ENCODE measurements around the gene EXOC4. TPM values are rescaled to one million over a fixed set of nuclear protein-coding genes. Genes with fewer than 3 reads are reported as not detected.

The EXOC4 gene
- total RNA-seq, 1 donor from 2014 or later: 103 TPM

GRCh38 chr7:133978502-133979295, 725.8 kb downstream of the EXOC4 start:
- no peak for DNase-seq
- no peak overlapping the region for H3K27ac Mint-ChIP-seq
- no peaks in the 10 kb centered on the region for H3K27me3 Mint-ChIP-seq
- no peaks in the 10 kb centered on the region for H3K9me3 Mint-ChIP-seq
- no peak overlapping the region for H3K4me3 Mint-ChIP-seq
- H3K36me3 Mint-ChIP-seq (ENCODE audit: low read depth): peaks cover 6% of the 10 kb centered on the region
- intact Hi-C loops (cut with micrococcal nuclease): no loop called here
- CTCF ChIA-PET: no interaction called here
- POLR2A ChIA-PET: no interaction called here
- ATAC-seq (ENCODE audit: low read depth): no peak
- H3K4me1 Mint-ChIP-seq: peaks cover 2% of the 10 kb centered on the region
- TF ChIP-seq CTCF (IDR thresholded peaks at IDR 0.05): no peak

- H3K4me3 Mint-ChIP-seq: no peak overlapping the region
- H3K9me3 Mint-ChIP-seq: no peaks in the 10 kb centered on the region
- H3K36me3 Mint-ChIP-seq (ENCODE audit: low read depth): peaks cover 6% of the 10 kb centered on the region
- POLR2A ChIA-PET: no interaction called here
- no peaks in the 10 kb centered on the region for H3K27me3 Mint-ChIP-seq
- DNase-seq (no peak), ATAC-seq (ENCODE audit: low read depth) (no peak)
- intact Hi-C loops (cut with micrococcal nuclease): no loop called here
- H3K4me1 Mint-ChIP-seq: peaks cover 2% of the 10 kb centered on the region
- H3K27ac Mint-ChIP-seq: no peak overlapping the region
- no peak for TF ChIP-seq CTCF (IDR thresholded peaks at IDR 0.05)
- CTCF ChIA-PET: no interaction called here
Measured at GRCh38 chr7:133980804-133981203, 727.9 kb downstream of the EXOC4 start.

GRCh38 chr7:133983685-133984419, 731.0 kb downstream of the EXOC4 start:
- POLR2A ChIA-PET: no interaction called here
- intact Hi-C loops (cut with micrococcal nuclease): no loop called here
- H3K4me1 Mint-ChIP-seq: no peaks in the 10 kb centered on the region
- no peak for TF ChIP-seq CTCF (IDR thresholded peaks at IDR 0.05)
- H3K27me3 Mint-ChIP-seq: no peaks in the 10 kb centered on the region
- DNase-seq (no peak), ATAC-seq (ENCODE audit: low read depth) (no peak)
- peaks cover 5% of the 10 kb centered on the region for H3K36me3 Mint-ChIP-seq (ENCODE audit: low read depth)
- H3K9me3 Mint-ChIP-seq: no peaks in the 10 kb centered on the region
- CTCF ChIA-PET: no interaction called here
- no peak overlapping the region for H3K4me3 Mint-ChIP-seq
- no peak overlapping the region for H3K27ac Mint-ChIP-seq

GRCh38 chr7:133985300-133985699, 732.4 kb downstream of the EXOC4 start:
- ChIA-PET POLR2A (no interaction called here), CTCF (no interaction called here)
- H3K4me1 Mint-ChIP-seq: no peaks in the 10 kb centered on the region
- ATAC-seq (ENCODE audit: low read depth) (no peak), DNase-seq (no peak)
- no peak overlapping the region for H3K4me3 Mint-ChIP-seq
- no peaks in the 10 kb centered on the region for H3K27me3 Mint-ChIP-seq
- intact Hi-C loops (cut with micrococcal nuclease): no loop called here
- H3K27ac Mint-ChIP-seq: no peak overlapping the region
- H3K9me3 Mint-ChIP-seq: no peaks in the 10 kb centered on the region
- no peaks in the 10 kb centered on the region for H3K36me3 Mint-ChIP-seq (ENCODE audit: low read depth)
- no peak for TF ChIP-seq CTCF (IDR thresholded peaks at IDR 0.05)

- ATAC-seq (ENCODE audit: low read depth) (no peak), DNase-seq (no peak)
- Mint-ChIP-seq H3K36me3 (ENCODE audit: low read depth) (no peaks in the 10 kb centered on the region), H3K27me3 (no peaks in the 10 kb centered on the region), H3K4me3 (no peak overlapping the region), H3K27ac (no peak overlapping the region), H3K4me1 (no peaks in the 10 kb centered on the region), H3K9me3 (no peaks in the 10 kb centered on the region)
- no peak for TF ChIP-seq CTCF (IDR thresholded peaks at IDR 0.05)
- ChIA-PET POLR2A (no interaction called here), CTCF (no interaction called here)
- intact Hi-C loops (cut with micrococcal nuclease): no loop called here
Measured at GRCh38 chr7:133987582-133987981, 734.7 kb downstream of the EXOC4 start.

Measured in activated B cell treated with CpG ODN at 0.5 μM for 24 hours (primary cell).